ENCODE results near the gene PTK6.
A peak's percentile ranks its signal among the peaks of the same experiment; 100 is the strongest.

PTK6 gene

DNA sequence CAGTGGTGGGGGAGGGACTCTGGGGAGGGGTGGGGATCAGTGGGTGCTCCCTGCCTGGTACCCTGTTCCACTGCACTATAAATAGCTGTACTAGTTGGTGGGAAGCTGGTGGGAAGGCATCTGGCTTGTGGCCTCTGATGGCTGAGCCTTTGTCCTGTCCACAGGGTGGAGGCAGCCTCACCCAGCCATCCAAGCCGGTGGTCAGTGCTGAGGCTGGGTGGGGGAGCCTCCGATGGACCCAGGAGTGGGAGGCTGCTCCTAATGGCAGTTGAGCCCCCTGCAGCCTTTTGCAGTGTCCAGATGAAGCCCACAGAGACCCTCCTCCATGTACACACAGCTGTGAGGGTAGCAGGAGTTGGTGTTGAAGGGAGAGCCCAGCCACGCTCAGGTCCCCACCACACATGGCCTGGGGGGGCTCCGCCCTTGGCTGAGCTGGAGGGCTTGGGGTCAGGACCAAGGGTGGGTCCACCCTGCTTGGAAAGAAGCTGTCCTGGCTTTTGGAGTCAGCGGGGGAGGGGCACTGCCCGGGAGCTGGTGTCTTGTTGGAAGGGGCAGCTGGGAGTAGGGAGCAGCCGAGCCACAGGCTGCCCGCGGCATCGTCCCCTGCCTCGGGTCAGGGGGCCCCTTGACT is 14.1 kb downstream of the PTK6 start:
- peaks cover 13% of the 10 kb centered on the region for H3K36me3 Mint-ChIP-seq (ENCODE audit: low read depth)
- H3K27ac Mint-ChIP-seq = no peak overlapping the region
- peaks cover 12% of the 10 kb centered on the region for H3K4me1 Mint-ChIP-seq
- H3K9me3 Mint-ChIP-seq = no peaks in the 10 kb centered on the region
- TF ChIP-seq, protein P1, sequence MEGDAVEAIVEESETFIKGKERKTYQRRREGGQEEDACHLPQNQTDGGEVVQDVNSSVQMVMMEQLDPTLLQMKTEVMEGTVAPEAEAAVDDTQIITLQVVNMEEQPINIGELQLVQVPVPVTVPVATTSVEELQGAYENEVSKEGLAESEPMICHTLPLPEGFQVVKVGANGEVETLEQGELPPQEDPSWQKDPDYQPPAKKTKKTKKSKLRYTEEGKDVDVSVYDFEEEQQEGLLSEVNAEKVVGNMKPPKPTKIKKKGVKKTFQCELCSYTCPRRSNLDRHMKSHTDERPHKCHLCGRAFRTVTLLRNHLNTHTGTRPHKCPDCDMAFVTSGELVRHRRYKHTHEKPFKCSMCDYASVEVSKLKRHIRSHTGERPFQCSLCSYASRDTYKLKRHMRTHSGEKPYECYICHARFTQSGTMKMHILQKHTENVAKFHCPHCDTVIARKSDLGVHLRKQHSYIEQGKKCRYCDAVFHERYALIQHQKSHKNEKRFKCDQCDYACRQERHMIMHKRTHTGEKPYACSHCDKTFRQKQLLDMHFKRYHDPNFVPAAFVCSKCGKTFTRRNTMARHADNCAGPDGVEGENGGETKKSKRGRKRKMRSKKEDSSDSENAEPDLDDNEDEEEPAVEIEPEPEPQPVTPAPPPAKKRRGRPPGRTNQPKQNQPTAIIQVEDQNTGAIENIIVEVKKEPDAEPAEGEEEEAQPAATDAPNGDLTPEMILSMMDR (IDR thresholded peaks at IDR 0.05; ENCODE audit: unreplicated experiment in 3 of 3) = no peak
- peaks cover 3% of the 10 kb centered on the region for H3K27me3 Mint-ChIP-seq (ENCODE audit: low read depth)
- peak overlapping the region; percentile 79 to 91 (median 81) for H3K4me3 Mint-ChIP-seq

DNA sequence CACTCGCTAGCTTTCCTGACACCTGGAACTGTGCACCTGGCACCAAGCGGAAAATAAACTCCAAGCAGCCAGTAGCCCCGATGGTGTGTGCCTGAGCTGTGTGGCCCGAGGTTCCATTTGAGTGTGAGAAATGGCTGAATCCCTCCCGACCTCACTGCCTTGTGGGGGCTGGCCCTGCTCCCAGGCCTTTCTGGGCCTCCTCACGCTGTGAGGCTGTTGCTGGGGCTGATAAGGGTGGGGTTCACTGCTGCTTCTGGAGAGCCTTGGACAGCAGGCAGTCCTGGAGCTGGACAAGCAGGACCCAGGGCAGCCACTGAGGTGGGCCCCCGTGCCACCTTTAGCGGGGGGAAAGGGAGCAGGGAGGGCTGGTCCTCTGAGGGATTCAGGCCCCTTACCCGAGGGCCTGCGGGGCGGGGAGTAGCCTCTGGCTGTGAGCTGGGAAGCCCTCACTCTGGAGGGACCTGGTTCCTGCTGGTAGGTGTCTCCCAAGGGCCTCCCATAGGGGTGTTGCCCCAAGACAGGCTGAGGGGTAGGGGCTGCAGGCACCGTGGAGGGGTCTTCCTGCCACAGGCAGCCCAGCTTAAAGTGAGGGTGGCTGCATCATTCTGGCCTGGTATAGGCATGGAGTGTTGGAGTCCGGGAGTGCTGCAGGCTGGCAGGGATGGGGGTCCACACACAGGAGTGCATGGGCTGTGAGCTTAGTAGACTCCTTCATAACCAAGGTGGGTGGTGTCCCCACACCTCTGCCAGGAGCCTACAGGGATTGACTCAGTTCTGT is 14.9 kb downstream of the PTK6 start:
- TF ChIP-seq, protein P1 (IDR thresholded peaks at IDR 0.05; ENCODE audit: unreplicated experiment in 3 of 3) = no peak
- Mint-ChIP-seq H3K27ac (no peak overlapping the region), H3K27me3 (ENCODE audit: low read depth) (peaks cover 4% of the 10 kb centered on the region), H3K9me3 (no peaks in the 10 kb centered on the region), H3K4me1 (peaks cover 12% of the 10 kb centered on the region), H3K36me3 (ENCODE audit: low read depth) (peaks cover 13% of the 10 kb centered on the region), H3K4me3 (peak overlapping the region; percentile 79 to 91 (median 81))

DNA sequence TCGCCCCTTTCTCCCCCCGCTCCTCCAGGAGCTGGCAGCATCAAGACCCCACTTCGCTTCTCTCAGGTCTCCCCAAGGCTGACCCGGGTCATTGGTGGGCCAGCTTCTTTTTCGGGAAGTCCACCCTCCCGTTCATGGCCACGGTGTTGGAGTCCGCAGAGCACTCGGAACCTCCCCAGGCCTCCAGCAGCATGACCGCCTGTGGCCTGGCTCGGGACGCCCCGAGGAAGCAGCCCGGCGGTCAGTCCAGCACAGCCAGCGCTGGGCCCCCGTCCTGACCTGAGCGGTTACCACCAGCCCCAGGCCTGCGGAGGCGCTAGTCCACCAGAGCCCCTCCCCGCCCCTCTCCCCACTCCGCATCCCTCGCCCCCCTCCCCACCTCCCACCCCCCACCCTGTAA is 15.6 kb downstream of the PTK6 start:
- TF ChIP-seq, protein P1 (IDR thresholded peaks at IDR 0.05; ENCODE audit: unreplicated experiment in 3 of 3) = no peak
- Mint-ChIP-seq H3K4me1 (peaks cover 12% of the 10 kb centered on the region), H3K9me3 (no peaks in the 10 kb centered on the region), H3K36me3 (ENCODE audit: low read depth) (peaks cover 13% of the 10 kb centered on the region), H3K27ac (peak overlapping the region in 2 of 3 experiments; percentile 48 to 60), H3K27me3 (ENCODE audit: low read depth) (peaks cover 4% of the 10 kb centered on the region), H3K4me3 (peak overlapping the region; percentile 90 to 92 (median 91))

DNA sequence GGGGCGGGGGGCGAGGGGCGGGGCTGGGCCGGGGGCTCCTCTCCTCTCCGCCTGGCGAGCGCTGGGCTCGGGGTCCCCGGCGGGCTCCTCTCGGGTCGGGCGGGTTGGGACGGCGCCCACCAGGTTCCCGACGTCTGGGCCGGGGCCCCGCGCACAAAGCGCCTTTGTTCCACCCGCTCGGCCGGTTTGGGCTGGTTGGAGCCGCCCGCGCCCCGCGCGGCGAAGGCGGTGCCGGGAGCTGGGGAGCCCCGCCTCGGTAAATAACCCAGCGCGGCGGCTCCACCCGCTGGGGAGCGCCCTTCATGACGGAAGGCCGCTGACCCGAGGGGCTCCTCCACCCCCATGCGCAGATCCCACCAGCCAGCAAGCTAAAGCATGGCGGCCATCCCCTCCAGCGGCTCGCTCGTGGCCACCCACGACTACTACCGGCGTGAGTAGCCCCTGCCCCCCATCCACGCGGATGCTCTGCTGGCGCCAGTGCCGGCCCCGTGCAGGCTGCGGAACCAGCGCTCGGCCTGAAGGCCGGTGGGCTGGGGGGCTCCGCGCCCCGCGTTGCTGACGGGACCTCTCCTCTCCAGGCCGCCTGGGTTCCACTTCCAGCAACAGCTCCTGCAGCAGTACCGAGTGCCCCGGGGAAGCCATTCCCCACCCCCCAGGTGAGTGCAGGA is 16.1 kb downstream of the PTK6 start:
- Mint-ChIP-seq H3K4me3 (peak overlapping the region; percentile 90 to 92 (median 91)), H3K4me1 (peaks cover 12% of the 10 kb centered on the region), H3K36me3 (ENCODE audit: low read depth) (peaks cover 13% of the 10 kb centered on the region), H3K27me3 (ENCODE audit: low read depth) (peaks cover 4% of the 10 kb centered on the region), H3K9me3 (no peaks in the 10 kb centered on the region), H3K27ac (peak overlapping the region in 2 of 3 experiments; percentile 48 to 60)
- TF ChIP-seq, protein P1 (IDR thresholded peaks at IDR 0.05; ENCODE audit: unreplicated experiment in 3 of 3) = no peak

DNA sequence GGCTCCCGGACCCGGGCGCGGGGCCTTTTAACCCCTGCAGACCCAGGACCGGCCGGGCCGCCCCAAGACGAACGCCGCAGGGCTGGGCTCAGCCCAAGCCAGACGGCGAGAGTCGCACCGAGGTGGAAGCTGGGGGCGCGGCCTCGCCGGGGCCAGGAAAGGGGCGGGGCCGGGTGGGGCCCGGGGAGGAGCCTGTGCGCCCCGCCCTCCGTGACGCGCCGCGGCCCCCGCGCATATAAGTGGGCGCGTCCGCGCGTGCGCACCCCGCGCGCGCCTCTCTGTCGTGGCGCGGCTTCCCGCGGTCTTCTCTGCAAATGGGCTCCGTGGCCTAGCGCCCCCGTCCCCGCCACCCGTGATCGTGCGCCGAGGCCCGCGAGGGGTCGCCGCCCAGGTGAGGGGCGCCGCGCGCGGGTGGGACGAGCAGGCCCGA is 16.7 kb downstream of the PTK6 start, which contains the start of gene PPDPF:
Gene PPDPF (plus strand): TSS at position 262 of the 430 bp plus-strand sequence. CDS start 544 bp downstream, outside the sequence.
- Mint-ChIP-seq H3K4me3 (peak within 1 kb of the TSS; percentile 90 to 92 (median 91)), H3K9me3 (no peaks in the 10 kb centered on the region), H3K27me3 (ENCODE audit: low read depth) (peaks cover 8% of the 10 kb centered on the region), H3K36me3 (ENCODE audit: low read depth) (peaks cover 13% of the 10 kb centered on the region), H3K27ac (peak within 1 kb of the TSS in 2 of 3 experiments; percentile 48 to 60), H3K4me1 (peaks cover 12% of the 10 kb centered on the region)
- TF ChIP-seq, protein P1 (IDR thresholded peaks at IDR 0.05; ENCODE audit: unreplicated experiment in 3 of 3) = no peak

All from nephron (organoid).